NCI-H510A (cell line): ENCODE data around the gene APCDD1L.
"Not testable (repeated sequence)": the region's sequence is repeated elsewhere in the genome, so short reads cannot be mapped to it uniquely, and the experiment has no call there.

ENCODE experiments used
- DNase-seq: peaks from one replicate; lab custom pipeline; 2025; lab: John Stamatoyannopoulos, UW

Gene APCDD1L

DNA sequence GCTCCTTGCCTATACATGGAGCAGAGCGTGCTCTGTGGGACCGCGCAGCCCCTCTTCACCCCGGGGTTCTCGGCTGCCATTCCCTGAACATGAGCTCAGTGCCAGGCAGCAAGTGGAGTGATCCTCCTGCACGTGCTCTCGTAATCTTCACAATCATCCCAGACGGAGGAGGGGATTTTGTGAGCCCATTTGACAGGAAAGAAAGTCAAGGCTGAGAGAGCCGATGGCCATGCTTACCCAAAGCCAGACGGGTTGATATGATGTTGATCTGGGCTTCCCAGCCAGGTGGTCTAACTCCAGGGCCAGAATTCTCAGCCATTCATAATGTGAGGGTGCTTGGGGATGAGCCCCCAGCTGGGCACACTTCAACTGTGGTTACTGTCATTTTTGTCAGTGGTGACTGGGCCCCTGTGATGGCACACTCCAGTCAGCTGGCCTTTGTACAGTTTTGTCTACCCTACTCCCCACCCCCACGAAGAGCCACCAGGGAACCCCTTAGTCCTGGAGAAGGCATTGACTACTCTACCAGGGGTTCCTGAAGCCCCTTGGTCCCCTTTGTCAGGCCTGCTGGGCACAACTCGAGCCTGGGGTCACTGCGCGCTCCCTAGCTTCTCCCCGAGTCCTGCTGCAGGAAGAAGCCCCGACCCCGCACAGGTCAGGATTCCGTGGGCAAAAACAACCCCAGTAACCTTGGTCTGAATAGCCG, 1.5 kb downstream of the APCDD1L start:
- no peak for DNase-seq

DNA sequence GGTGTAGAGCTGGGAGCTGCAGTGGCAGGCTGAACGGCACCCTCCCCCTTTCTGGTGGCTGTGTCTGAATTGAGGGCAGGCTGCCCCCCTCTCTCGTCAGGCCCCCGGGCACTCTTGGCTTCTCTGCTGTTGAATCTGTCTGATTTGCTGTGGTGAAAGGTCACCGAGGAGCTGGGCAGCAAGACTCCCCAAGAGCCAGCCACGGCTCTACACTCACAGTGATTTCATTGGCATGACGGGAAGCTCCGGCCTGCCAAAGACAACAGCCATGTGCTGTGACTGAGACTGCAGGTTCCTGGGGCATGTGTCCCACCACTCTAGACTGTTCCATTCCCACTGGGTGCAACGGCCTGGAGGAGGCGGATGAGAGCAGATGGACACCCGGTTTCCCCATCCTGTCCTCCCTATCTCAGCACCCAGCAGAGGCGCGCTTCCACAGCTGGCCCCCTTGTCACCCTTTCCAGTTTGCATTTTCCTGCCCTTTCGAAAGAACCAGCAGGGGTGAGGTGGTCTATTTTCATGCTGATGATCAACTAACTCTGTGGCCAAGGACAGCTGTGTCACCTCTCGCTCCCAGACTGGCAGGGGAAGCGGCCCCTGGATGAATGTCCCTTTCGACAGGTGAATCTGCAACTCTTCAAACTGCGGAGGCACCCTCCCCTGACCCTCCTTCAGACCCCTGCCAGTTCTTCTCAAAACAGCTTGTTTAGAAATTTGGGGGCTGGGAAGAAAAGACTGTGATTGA, 2.2 kb downstream of the APCDD1L start:
- no peak for DNase-seq

DNA sequence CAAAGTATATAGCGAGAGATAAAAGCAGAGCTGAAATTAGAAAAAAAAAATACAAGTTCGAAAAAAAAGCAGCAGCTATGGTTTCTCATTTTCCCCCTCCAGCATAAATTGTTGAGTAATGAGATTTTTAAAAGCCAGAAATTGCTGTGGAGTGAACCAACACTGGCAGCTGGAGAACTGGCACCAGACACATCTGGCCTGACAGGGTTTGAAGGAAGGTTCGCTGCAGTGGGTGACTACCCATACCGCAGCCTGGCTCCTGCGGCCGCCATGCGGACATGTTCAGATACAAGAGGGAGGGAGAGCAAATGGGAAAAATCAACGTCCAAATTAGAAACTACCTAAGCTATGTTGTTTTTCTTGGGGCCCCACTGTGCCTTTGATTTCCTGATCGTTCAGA, 3.3 kb downstream of the APCDD1L start:
- no peak for DNase-seq

DNA sequence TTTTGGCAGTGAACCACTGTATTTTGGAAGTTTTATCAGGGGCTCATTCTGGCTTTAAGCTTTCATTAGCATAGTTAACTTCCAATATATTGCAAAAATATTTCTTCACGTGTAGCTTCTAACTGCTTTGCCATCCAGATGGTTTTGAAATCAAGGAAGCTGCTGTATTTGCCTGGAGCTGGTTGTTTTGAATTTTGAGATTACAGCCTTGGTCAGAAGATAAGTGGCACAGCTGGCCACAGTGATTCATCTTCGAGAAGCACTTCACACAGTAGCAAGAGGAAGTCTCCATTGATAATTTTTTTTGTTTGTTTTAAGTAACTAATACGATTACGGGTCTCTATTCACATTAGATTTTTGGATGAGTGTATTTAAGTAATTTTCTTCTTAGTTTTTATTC, 3.8 kb downstream of the APCDD1L start:
- no peak for DNase-seq

DNA sequence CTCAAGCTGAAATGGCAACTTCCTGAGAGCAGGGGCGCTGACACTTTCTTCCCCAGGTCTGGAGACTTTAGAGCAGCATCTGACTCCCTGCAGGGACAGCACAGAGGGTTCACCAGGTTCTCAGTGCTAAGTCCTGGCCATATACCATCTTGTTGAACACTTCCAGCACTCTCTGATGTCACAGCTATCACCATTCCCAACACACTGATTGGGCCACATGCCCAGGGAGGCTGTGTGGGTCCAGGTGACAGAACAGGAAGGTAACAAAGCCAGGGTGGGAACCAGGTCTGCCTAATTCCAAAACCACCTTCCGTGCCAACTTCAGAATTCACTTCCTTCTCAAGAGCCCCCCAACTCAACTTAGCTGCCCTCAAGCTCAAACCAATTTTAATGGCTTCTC, 4.3 kb downstream of the APCDD1L start:
- DNase-seq, result no peak

DNA sequence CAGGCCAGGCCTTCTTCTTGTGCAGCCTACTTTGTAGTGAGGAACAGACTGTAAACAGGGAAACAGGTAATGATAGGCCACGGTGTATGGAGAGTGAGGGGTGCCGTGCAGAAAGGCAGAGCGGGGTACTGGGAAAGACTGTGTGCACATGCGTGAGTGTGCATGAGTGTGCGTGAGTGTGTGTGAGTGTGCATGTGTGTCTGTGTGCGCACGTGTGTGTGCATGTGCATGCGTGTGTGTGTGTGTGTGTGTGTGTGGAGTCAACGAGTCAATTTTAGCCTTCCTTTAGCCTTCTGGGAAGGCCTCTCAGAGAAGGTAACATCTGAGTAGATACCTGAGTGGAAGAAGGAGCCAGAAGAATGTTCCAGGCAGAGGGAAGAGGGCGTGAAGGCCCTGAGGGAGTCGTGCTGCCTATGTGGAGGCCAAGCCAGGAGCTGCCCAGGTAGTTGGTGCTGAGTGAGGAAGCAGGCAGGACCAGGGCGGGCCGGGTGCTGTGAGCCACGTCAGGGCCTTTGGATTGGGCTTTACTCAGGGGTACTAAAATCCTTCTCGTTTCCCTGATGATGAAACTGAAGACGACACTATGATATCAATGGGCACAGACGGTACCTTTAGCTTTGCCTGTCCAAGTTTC, 6.3 kb downstream of the APCDD1L start:
- no peak for DNase-seq

DNA sequence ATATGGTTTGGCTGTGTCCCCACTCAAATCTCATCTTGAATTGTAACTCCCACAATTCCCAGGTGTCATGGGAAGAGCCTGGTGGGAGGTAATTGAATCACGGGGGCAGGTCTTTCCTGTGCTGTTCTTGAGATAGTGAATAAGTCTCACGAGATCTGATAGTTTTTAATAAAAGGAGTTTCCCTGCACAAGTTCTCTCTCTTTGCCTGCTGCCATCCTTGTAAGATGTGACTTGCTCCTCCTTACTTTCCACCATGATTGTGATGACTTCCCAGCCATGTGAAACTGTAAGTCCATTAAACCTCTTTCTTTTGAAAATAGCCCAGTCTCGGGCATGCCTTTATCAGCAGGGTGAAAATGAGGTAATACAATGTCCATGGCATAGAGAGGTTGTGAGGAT, 8.2 kb downstream of the APCDD1L start:
- DNase-seq, result not testable (repeated sequence)

DNA sequence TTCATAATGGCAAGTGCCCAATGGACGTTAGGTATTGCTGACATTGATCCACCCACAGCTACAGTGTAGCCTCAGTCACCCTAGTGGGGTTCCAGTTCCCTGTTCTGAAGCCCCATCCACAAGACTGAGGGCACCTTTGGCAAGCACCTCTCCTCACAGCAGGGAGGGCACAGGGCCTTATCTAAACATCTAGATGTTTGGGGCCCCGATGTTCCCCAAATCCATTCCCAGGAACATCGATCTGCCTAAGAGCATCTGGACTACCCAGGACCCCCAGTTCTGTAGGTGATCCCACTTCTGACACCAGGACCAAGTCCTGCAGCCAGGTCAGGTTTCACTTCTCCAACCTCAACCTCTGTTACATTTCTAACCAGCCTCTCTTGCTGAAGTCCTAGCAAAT, 10.6 kb downstream of the APCDD1L start:
- DNase-seq, result no peak

DNA sequence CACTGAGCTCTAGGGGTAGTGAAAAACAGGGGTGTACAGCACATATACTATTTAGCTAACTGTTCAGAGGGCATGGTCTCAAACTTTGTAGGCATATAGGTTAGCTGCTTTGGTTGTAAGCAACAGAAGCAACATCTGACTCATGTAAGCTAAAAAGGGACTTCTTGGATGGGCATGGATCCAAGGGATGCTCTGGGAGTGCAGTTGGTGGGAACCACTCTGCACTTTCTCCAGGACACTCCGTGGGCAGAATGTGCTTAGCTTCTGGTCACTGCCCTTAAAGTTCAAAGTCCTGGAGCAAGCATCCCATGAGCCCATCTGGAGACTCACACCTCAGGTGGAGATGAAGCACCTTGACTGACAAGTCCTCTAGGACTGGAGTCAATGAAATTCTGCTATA, 11.5 kb downstream of the APCDD1L start:
- DNase-seq, result no peak

DNA sequence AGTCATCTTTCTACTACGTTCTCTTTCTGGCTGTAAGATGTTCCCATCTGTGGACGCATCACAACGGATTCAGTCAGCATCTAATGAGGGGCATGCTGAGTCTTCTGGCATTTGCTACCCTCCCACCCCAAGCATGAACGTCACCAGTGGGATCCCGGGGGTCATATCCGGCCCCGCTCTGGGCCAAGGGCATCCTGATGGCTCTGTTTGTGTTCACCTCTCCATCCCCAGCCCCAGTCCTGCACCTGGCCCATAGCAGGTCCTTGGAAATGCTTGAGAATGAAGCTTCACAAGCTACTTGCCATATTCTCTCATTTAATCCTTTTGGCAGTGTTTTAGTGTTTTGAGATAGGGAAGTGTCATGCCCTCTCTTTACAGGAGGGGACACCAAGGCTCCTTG, 14.9 kb downstream of the APCDD1L start:
- no peak for DNase-seq

DNA sequence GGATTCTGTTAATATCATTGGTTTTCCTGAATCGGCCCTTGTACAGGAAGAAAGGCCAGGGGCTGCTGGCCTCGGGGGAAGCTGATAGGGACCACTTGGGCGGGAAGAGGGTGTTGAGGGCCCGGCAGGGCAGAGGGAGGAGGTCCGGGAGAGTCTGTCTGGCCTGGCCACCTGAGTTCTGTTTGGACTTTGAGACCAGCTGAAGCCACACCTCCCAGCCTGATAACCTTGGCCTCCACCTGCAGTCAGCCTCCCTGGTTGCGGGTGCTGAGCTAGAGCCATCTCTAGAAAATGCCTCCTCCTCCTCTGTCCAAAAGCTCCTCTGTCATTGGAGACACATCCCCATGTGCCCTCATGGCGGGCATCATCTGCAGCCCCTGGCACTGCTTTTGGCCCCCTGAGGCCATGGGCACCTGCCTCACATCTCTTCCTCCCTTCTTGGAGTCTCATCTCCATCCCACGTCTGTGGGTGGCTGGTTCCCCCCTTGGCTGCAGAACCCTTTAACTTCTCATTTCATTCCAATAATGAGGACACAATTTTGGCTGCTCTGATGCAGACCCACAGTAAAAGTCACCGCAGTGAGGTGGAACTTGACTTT, 16.6 kb downstream of the APCDD1L start:
- no peak for DNase-seq

DNA sequence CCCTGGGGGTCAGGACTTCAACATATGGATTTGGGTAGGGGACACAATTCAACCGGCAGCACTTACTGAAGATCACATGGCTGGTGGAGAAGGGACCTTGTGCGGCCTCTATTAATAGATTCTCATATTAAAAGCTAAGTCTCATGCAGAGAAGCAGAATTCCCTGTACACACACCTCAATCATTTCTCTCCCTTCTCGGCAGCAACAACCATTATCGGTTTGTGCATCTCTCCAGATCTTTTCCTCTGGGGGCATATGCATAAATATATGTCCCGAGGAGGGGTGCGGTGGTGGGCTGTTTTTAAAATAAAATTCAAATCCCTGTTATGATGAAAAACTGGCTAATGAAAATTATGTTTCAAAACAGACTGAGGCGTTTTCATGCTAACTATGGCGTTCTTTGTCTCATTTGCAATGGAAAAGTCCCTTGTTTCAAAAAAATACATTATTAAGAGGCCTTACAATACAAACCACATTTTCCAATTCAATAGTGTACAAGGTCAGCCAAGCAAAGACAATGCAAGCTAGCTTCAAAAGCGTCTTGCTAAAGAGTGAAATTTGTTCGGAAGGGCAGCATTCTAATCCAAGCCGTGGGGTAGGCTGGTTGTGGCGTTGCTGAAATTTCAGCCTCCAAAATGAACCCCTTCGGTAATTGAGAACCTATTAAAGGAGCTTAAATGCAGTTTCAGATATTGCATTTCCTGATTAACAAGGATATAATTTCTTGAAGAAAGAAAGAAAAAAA, 17.3 kb downstream of the APCDD1L start:
- no peak for DNase-seq

DNA sequence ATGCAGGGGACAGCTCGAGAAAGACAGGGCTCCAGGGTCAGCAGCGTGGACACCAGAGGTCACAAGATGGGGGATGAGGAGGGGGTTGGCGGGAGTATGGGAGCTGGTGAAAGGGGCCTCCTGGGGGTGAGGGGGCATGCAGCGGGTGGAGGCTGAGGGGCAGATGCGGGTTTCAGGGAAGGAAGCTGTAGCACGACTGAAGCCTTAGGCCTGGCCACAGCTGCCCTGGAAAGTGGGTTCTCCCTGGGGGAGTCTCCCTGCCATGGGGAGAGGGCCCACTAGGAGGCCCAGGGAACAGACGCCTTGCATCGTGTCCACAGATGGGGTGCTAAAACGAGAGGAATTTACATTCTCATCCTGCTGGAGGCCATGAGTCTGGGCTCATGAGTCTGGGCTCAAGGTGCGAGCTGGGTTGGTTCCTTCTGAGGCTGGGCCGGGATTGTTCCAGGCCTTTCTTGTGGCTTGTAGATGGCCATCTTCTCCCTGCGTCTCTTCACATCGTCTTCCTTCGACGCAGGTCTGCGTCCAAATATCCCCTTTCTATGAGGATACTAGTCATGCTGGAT, 18.0 kb downstream of the APCDD1L start:
- DNase-seq, result no peak

DNA sequence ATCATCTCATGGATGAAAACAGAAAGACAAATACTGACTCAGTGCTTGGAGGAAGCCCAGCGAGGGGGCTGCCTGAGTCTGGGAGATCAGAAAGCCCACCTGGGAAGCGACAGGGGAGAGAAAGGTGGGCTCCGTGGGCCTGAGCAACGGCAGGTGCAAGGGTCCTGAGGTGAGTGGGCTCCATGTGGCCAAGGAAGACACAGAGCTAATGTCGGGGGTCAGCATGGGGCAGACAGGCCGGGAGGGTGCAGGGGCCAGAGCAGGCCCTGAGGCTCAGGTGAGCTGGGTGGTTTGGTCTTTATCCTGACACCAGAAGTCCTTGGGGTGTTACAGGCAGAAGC, 18.8 kb downstream of the APCDD1L start:
- DNase-seq, result no peak

DNA sequence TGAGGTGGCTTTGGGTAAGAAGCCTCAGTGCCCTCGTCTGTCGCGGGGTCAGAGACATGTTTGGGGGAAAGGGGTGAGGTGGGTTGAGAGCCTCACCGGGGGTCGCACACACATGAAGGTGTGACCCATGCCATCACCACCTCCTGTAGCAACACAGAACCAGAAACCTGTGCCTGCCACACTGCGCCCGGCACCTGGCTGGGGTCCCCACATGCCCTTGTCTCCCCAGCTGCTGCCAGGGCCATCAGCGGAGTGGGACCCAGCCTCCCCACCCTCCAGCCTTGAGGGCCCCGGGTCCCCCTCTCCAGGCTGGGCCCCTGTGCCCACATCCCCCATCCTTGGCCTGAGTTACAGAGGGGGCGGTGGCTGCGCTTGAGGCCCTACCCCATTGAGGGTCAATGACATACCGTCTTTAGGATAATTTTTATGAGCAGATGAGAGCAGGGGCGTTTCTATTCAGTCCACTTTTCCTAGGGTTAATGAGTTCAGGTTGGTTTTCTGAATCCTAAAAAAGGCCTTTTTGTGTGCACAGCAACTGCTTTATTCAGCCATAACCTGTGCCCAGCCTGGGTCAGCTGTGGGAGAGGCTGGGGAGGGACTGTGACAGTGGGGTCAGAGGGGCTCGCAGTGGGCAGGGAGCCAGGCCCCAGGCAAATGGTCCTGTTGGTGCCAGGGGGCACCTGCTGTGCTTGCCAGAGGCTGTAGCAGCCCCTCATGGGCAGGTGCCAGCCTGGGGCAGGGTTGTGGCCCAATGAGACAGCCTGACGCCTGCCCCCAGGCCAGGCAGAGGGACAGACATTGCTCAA, 19.4 kb downstream of the APCDD1L start:
- DNase-seq, result no peak

DNA sequence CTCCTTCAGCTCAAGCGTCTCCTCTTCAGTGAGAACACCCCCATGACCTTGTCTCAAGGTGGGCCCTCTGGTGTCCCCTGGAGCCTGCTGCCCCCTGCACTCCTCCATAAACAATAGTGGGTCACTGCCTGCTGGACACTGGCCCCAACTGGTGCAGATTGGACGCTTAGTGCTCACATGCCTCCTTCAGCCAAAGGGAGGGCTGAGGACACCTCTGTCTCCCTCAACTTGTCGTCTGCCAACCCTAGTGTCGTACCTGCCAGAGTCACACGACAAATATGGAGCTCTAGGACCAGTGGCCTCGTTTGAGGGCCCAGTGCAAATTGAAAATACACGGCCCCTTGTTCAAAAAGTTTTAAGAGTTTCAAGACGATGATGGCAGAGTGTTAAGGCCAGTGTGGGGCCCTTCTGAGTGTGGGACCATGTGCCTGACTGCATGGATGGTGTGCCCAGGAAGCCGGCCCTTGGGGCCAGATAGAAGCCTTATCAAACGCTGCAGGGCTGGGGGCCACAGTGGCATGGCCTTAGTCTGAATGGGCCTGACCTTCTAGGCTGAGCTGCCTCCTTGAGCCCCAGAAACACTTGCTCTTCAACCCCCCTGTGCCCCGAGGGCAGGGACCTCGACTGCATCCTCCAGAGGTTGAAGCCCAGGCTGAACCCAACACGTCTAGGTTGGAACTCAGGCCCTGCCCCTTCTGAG, 20.1 kb downstream of the APCDD1L start:
- no peak for DNase-seq

DNA sequence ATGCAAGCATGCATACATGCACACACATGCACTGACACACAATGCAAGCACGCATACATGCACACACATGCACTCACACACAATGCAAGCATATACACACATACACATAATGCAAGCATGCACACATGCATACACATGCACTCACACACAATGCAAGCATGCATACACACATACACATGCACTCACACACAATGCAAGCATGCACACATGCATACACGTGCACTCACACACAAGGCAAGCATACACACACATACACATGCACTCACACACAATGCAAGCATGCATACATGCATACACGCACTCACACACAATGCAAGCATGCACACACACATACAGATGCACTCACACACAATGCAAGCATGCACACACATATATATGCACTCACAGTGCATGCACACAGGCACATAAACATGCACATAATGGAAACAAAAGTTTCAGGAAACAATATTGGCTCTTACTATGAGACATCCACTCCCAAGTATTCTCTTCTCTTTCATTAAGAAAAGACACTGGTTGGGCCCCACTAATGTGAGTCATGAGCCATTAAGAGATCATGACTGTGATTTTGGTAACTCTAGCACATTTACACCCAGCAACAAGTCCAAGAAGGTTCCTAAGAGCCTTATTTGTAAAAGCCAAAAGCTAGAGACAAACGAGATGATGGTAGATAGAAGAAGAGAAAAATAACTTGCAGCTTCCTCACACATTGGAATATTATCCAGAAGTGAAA, 22.2 kb downstream of the APCDD1L start:
- no peak for DNase-seq

DNA sequence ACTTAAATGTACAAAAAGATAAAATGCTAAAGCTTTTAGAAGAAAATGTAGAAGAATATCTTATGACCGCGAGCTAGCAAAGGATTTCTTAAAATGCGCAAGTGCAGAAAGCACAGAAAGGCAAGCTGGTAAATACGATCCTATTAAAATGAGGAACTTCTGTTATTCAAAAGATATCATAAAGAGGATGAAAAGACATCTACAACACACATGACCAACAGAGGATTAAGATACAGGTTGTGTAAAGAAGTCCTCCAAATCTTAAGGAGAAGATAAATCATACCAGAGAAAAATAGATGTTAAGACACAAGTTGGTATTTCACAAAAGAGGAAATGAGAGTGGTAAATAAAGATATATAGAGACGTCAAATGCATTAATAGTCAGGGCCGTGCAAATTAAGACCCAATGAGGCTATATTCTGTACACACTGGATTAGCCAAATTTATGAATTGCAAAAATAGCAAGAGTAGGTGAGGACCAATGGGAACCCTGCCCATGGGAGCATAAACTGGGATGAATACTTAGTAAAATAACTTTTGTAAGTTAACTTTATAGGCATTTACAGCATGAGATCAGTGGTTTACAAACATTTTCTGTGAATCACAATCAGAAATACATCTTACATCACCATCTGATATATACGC, 23.0 kb downstream of the APCDD1L start:
- DNase-seq, result no peak

DNA sequence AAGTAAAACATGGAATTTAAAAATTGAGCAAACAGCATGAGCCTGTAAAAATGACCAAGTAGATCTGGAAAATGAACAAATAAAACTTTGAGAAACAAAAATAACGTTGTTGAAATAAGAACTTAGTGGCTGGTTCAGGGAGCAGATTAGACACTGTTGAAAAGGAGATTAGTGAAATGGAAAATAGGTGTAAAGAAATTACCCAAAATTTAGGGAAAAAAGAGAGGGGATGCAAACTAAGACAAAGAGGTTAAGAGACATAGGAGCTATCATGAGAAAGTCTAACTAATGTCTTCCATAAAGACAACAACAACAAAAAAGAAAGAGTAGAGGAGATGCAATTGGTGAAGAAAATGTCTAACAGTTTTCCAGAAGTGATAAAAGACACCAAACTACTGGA, 29.0 kb downstream of the APCDD1L start:
- no peak for DNase-seq
